Measurements from ENCODE around the gene CDH24. TPM values are rescaled to one million over a fixed set of nuclear protein-coding genes. Genes with fewer than 3 reads are reported as not detected.

Gene CDH24
- total and polyA plus RNA-seq, 2 of the 8 experiments (the other 6 are each of a cell fraction or from before 2014, with no cell fraction given) = 18.1 to 27.6 TPM

DNA sequence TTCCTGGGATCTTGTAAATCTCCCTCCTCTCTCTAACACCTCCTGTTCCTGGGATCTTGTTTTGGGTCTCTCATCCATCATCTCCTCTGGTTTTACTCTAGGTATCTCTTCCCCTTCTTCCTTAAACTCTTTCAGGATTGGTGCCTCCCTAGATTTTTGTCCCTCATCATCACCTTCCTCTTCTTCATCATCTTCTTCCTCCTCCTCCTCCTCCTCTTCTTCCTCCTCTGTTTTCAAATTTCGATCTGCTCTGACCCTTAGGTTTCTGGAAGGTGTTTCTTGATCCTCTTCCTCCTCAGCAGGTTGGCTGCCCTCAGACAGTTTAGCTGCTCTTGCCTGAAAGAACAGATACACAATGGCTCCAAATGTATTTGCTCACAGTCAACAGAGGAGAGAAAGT is 23.2 kb upstream of the CDH24 start:
- Histone ChIP-seq H3K56ac (replicated peaks; ENCODE audit: insufficient read length, low read depth, low read length) (no peak overlapping the region), H2BK120ac (replicated peaks; ENCODE audit: low read depth, low read length) (no peak overlapping the region), H2AK5ac (ENCODE audit: low read depth, low read length) (no peak overlapping the region), H4K91ac (replicated peaks; ENCODE audit: insufficient read length, low read length) (no peak overlapping the region), H4K5ac (ENCODE audit: insufficient read length, low read depth, low read length) (no peak overlapping the region), H2BK15ac (ENCODE audit: low read length) (no peak overlapping the region), H3K79me1 (ENCODE audit: low read depth, low read length) (no peaks in the 10 kb centered on the region), H3K14ac (ENCODE audit: insufficient read length) (no peak overlapping the region), H3K4me3 (ENCODE audit: extremely low read depth in 1 of 4, insufficient read depth in 2 of 4, low read depth in 3 of 4, low read length in 4 of 4) (no peak overlapping the region), H2BK20ac (ENCODE audit: low read length) (no peak overlapping the region), H3K4ac (replicated peaks; ENCODE audit: insufficient read length, low read depth, low read length) (no peak overlapping the region), H3K27me3 (replicated peaks in 1 of 4; ENCODE audit: control insufficient read depth in 3 of 4, extremely low read depth in 1 of 4, insufficient read depth in 3 of 4, low read length in 3 of 4) (no peaks in the 10 kb centered on the region), H4K8ac (ENCODE audit: extremely low read depth, insufficient read depth, low read length) (no peak overlapping the region), H3K23ac (ENCODE audit: insufficient read length) (no peak overlapping the region), H3K79me2 (ENCODE audit: control insufficient read depth in 1 of 2, insufficient read depth in 2 of 2, low read length in 2 of 2) (peaks cover 4% of the 10 kb centered on the region in 2 experiments; a peak in 1 of 4 replicates), H3K4me1 (replicated peaks in 1 of 4; ENCODE audit: control insufficient read depth in 3 of 4, insufficient read depth in 4 of 4, low read length in 3 of 4) (no peaks in the 10 kb centered on the region), H2BK5ac (ENCODE audit: low read depth, low read length) (no peak overlapping the region), H3K9ac (replicated peaks in 1 of 4; ENCODE audit: extremely low read depth in 1 of 4, low read depth in 3 of 4, low read length in 3 of 4) (no peak overlapping the region), H3K36me3 (ENCODE audit: control insufficient read depth in 2 of 4, insufficient read depth in 4 of 4, low read length in 3 of 4) (peaks cover 34 to 89% (median 64%) of the 10 kb centered on the region in 4 experiments), H2BK12ac (ENCODE audit: low read depth, low read length) (no peak overlapping the region), H3K27ac (ENCODE audit: low read depth, low read length) (no peak overlapping the region), H3K23me2 (ENCODE audit: low read depth, low read length) (no peaks in the 10 kb centered on the region), H3K4me2 (ENCODE audit: insufficient read depth in 1 of 2, low read depth in 2 of 2, low read length in 2 of 2) (no peak overlapping the region), H3K9me3 (ENCODE audit: insufficient read depth in 2 of 2, low read depth in 1 of 2, low read length in 1 of 2) (no peaks in the 10 kb centered on the region; a peak in 1 of 4 replicates), H2AFZ (ENCODE audit: low read length) (no peak overlapping the region), H3K18ac (ENCODE audit: extremely low read depth, low read length) (no peak overlapping the region), H4K20me1 (replicated peaks in 1 of 2; ENCODE audit: control insufficient read depth in 1 of 2, insufficient read depth in 2 of 2, low read length in 2 of 2) (peaks cover 1 to 12% of the 10 kb centered on the region in 2 experiments)
- TF ChIP-seq CTBP2 (IDR thresholded peaks at IDR 0.05; ENCODE audit: borderline replicate concordance, insufficient read depth, insufficient read length, low read length) = no peak
- FAIRE-seq (no peak), DNase-seq (ENCODE audit: low read depth in 1 of 2, low spot score in 2 of 2) (no peak)
- 81% methylated on average over 1 of the region's 1 CpG; no CpG with 5 or more reads in 1 of the 2 experiments for WGBS, 2 experiments (ENCODE audit: extremely low coverage in 1 of 2, insufficient coverage in 1 of 2, insufficient read length in 1 of 2, insufficient replicate concordance in 2 of 2, low coverage in 1 of 2, low lambda C conversion rate in 2 of 2, missing lambda C conversion rate in 1 of 2)
- ChIA-PET POLR2A (ENCODE audit: partially characterized antibody) (interaction anchor here (1.2 to 4.6 kb wide), 3 partner anchors 8 to 15 kb away, joined by 3 to 24 read pairs (median 3); partner anchors contain the start of genes ACIN1 and C14orf119), CTCF (ENCODE audit: partially characterized antibody) (interaction anchor here (0.7 to 4.7 kb wide), 9 partner anchors 9 to 107 kb away, joined by 3 to 35 read pairs (median 4); no protein-coding TSS in a partner anchor)

Measured in H1 (cell line).